ENCODE data around the gene CFAP74.

- TF ChIP-seq EZH2 (IDR thresholded peaks at IDR 0.05; ENCODE audit: borderline replicate concordance, low read depth, low read length, severe bottlenecking) (no peak), CTCF (IDR thresholded peaks at IDR 0.05; ENCODE audit: borderline replicate concordance, extremely low read depth, low read length, poor library complexity, severe bottlenecking) (no peak)
Measured at GRCh38 chr1:1916851-1917251, 86.7 kb downstream of the CFAP74 start.

All from DND-41 (cell line).